ENCODE measurements around the gene ALG9. TPM values are rescaled to one million over a fixed set of nuclear protein-coding genes. Genes with fewer than 3 reads are reported as not detected.

ALG9 gene
- 19.7 to 20.9 TPM (median 20.6 TPM) in 3 replicates for total RNA-seq (2021)
- Bru-seq, nascent RNA = percentile 42 among the genes with signal in this experiment
- long read RNA-seq, experiment 1, transcript ALG9-215 (15 exons, 2,069 nt) = minor isoform, 8 of 45 reads
- long read RNA-seq, experiment 1, transcript ALG9-214 (15 exons, 2,028 nt) = major isoform, 18 of 45 reads
- long read RNA-seq, experiment 1, partial matches to known transcripts = 2 of 45 reads
- long read RNA-seq, experiment 1, other reads (novel, unspliced or antisense) = 16 of 45 reads
- long read RNA-seq, experiment 2, transcript ALG9-214 (15 exons, 2,028 nt) = major isoform, 9 of 19 reads
- long read RNA-seq, experiment 2, partial matches to known transcripts = 1 of 19 reads
- long read RNA-seq, experiment 2, other reads (novel, unspliced or antisense) = 7 of 19 reads
- long read RNA-seq, experiment 3, transcript ALG9-214 (15 exons, 2,028 nt) = major isoform, 16 of 20 reads
- long read RNA-seq, experiment 3, partial matches to known transcripts = 0 of 20 reads
- long read RNA-seq, experiment 3, other reads (novel, unspliced or antisense) = 3 of 20 reads

GRCh38 chr11:111870886-111871692, at the start of gene ALG9:
Gene ALG9, minus strand, starts transcription at chr11:111871581. Its CDS starts 99 bp downstream, at chr11:111871482.
- POLR2A ChIA-PET = interaction anchor here (0.6 to 1.9 kb wide), 10 partner anchors 11 to 112 kb away, joined by 3 to 18 read pairs (median 4); partner anchors contain the start of genes C11orf52 and DIXDC1
- peaks cover 12% of the 10 kb centered on the region for H3K4me1 Mint-ChIP-seq
- peak; percentile 76 for DNase-seq (ENCODE audit: low spot score)
- H3K9me3 Mint-ChIP-seq = no peaks in the 10 kb centered on the region
- H3K36me3 Mint-ChIP-seq = peaks cover 2% of the 10 kb centered on the region; the same call in 1 of the 2 replicates
- ATAC-seq = peak; percentile 90
- CTCF ChIA-PET = interaction anchor here (0.5 to 3.3 kb wide), 35 partner anchors 10 to 442 kb away, joined by 3 to 51 read pairs (median 5); partner anchors contain the start of genes C11orf52, DIXDC1, DLAT and PPP2R1B
- H3K27me3 Mint-ChIP-seq (ENCODE audit: low read depth) = no peaks in the 10 kb centered on the region; the same call in 1 of the 2 replicates
- H3K4me3 Mint-ChIP-seq = peak within 1 kb of the TSS; percentile 89
- H3K27ac Mint-ChIP-seq = peak within 1 kb of the TSS; percentile 39
- TF ChIP-seq TP53 (CRISPR knock-in tag; IDR thresholded peaks at IDR 0.05) (no peak), NR2C2 (CRISPR knock-in tag; IDR thresholded peaks at IDR 0.05) (no peak), ZNF138 (CRISPR knock-in tag; conservative IDR thresholded peaks at IDR 0.05) (no peak), CREM (CRISPR knock-in tag; IDR thresholded peaks at IDR 0.05) (peak; percentile 77), ZNF232 (CRISPR knock-in tag; IDR thresholded peaks at IDR 0.05) (no peak), NFATC4 (CRISPR knock-in tag; IDR thresholded peaks at IDR 0.05) (no peak), ZNF425 (CRISPR knock-in tag; conservative IDR thresholded peaks at IDR 0.05) (no peak), USF1 (CRISPR knock-in tag; IDR thresholded peaks at IDR 0.05) (no peak), ZBTB43 (CRISPR knock-in tag; IDR thresholded peaks at IDR 0.05) (no peak), E2F5 (CRISPR knock-in tag; IDR thresholded peaks at IDR 0.05) (peak; percentile 78; the same call in 1 of the 2 replicates), ZNF263 (CRISPR knock-in tag; IDR thresholded peaks at IDR 0.05; ENCODE audit: low read depth) (no peak), STAT6 (CRISPR knock-in tag; conservative IDR thresholded peaks at IDR 0.05; ENCODE audit: low read depth) (no peak), RELA (CRISPR knock-in tag; IDR thresholded peaks at IDR 0.05; ENCODE audit: borderline replicate concordance) (no peak), CREB1 (CRISPR knock-in tag; IDR thresholded peaks at IDR 0.05) (no peak), CBFB (CRISPR knock-in tag; IDR thresholded peaks at IDR 0.05; ENCODE audit: low read depth) (0 out of 2 replicates have a peak, but pooled peaks have one; percentile 69), GRHL2 (CRISPR knock-in tag; IDR thresholded peaks at IDR 0.05; ENCODE audit: insufficient replicate concordance, severe bottlenecking) (no peak), SMAD3 (CRISPR knock-in tag; IDR thresholded peaks at IDR 0.05; ENCODE audit: borderline replicate concordance) (no peak), FOXP1 (CRISPR knock-in tag; IDR thresholded peaks at IDR 0.05; ENCODE audit: borderline replicate concordance) (peak; percentile 54; the same call in 1 of the 2 replicates), KAT7 (CRISPR knock-in tag; IDR thresholded peaks at IDR 0.05; ENCODE audit: borderline replicate concordance) (no peak), HMGXB4 (CRISPR knock-in tag; IDR thresholded peaks at IDR 0.05) (peak; percentile 90), MLX (CRISPR knock-in tag; IDR thresholded peaks at IDR 0.05) (no peak)

Data from WTC11 (cell line).